ENCODE measurements around the gene TIGD7.

The TIGD7 gene

DNA sequence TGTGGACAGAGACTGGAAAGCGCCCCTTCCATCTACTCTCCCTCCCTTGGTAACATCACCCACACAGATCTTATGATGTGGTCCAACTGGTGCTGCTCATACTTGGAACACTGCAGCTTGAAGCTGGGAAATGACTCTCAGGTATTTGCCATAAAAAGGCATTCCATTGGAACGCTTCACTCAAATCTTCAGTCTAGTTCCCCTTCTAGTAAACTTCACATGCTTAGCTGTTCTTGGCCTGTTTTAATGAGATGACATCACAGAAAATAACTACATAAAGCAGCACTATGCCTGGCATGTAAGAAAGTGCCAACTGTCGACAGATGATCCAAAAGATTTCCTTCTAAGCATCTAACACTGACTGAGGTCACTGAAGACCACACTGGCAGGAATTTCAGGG, 12.6 kb downstream of the TIGD7 start:
- H3F3A ChIP-seq (ENCODE audit: insufficient read depth): no peaks in the 10 kb centered on the region
- H3K27me3 ChIP-seq (ENCODE audit: low read length): no peaks in the 10 kb centered on the region
- H4K20me1 ChIP-seq (ENCODE audit: low read depth, low read length): no peaks in the 10 kb centered on the region
- no peak overlapping the region for H3K4me2 ChIP-seq (ENCODE audit: low read depth, low read length, poor library complexity, severe bottlenecking)
- H3K4me3 ChIP-seq (ENCODE audit: insufficient read depth, low read length, poor library complexity, severe bottlenecking): no peak overlapping the region
- H3K27ac ChIP-seq (ENCODE audit: low read depth, low read length): no peak overlapping the region
- no peak overlapping the region for H2AFZ ChIP-seq (ENCODE audit: low read depth, low read length, severe bottlenecking)
- peaks cover 54% of the 10 kb centered on the region for H3K79me2 ChIP-seq (ENCODE audit: insufficient read depth, low read length)
- no peak overlapping the region for H3K9ac ChIP-seq (ENCODE audit: low read length)
- H3K9me2 ChIP-seq (replicated peaks; ENCODE audit: insufficient read depth, low read length): no peaks in the 10 kb centered on the region
- H3K9me3 ChIP-seq (ENCODE audit: insufficient read depth, low read length): peaks cover 16% of the 10 kb centered on the region; the same call in 1 of the 2 replicates
- H3K36me3 ChIP-seq (ENCODE audit: low read length): peaks cover 40% of the 10 kb centered on the region
- TF ChIP-seq CTCF (IDR thresholded peaks at IDR 0.05; ENCODE audit: insufficient read depth, low read length, poor library complexity, severe bottlenecking): no peak
- TF ChIP-seq EZH2phosphoT487 (conservative IDR thresholded peaks at IDR 0.05; ENCODE audit: low read length): no peak

DNA sequence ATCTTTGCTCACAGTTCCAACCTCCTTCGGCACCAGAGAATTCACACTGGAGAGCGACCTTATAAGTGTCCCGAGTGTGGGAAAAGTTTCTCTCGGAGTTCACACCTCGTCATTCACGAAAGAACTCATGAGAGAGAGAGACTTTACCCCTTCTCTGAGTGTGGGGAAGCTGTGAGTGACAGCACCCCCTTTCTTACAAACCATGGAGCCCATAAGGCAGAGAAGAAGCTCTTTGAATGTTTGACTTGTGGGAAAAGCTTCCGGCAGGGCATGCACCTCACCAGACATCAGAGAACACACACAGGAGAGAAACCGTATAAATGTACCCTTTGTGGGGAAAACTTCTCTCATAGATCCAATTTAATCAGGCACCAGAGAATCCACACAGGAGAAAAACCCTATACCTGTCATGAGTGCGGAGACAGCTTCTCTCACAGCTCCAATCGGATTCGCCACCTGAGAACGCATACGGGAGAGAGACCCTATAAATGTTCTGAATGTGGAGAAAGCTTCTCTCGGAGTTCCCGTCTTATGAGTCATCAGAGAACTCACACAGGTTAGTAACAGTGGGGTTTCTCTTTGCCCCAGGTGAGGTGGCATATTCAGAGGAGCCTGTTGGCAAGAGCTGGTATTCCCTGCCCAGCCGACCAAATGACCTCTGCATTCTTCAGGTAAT, 15.1 kb downstream of the TIGD7 start:
- Histone ChIP-seq H3K4me3 (ENCODE audit: insufficient read depth, low read length, poor library complexity, severe bottlenecking) (no peak overlapping the region), H3K27me3 (ENCODE audit: low read length) (no peaks in the 10 kb centered on the region), H3F3A (ENCODE audit: insufficient read depth) (no peaks in the 10 kb centered on the region), H3K9me3 (ENCODE audit: insufficient read depth, low read length) (peaks cover 16% of the 10 kb centered on the region; the same call in 1 of the 2 replicates), H4K20me1 (ENCODE audit: low read depth, low read length) (no peaks in the 10 kb centered on the region), H3K27ac (ENCODE audit: low read depth, low read length) (no peak overlapping the region), H3K9me2 (replicated peaks; ENCODE audit: insufficient read depth, low read length) (no peaks in the 10 kb centered on the region), H3K36me3 (ENCODE audit: low read length) (peaks cover 61% of the 10 kb centered on the region), H2AFZ (ENCODE audit: low read depth, low read length, severe bottlenecking) (no peak overlapping the region), H3K79me2 (ENCODE audit: insufficient read depth, low read length) (peaks cover 78% of the 10 kb centered on the region), H3K4me2 (ENCODE audit: low read depth, low read length, poor library complexity, severe bottlenecking) (no peak overlapping the region), H3K9ac (ENCODE audit: low read length) (no peak overlapping the region)
- TF ChIP-seq EZH2phosphoT487 (conservative IDR thresholded peaks at IDR 0.05; ENCODE audit: low read length): no peak
- no peak for TF ChIP-seq CTCF (IDR thresholded peaks at IDR 0.05; ENCODE audit: insufficient read depth, low read length, poor library complexity, severe bottlenecking)

GRCh38 chr16:3285131-3285530, 20.1 kb downstream of the TIGD7 start:
- Histone ChIP-seq H3F3A (ENCODE audit: insufficient read depth) (no peaks in the 10 kb centered on the region), H3K4me3 (ENCODE audit: insufficient read depth, low read length, poor library complexity, severe bottlenecking) (peak overlapping the region; percentile 83), H3K79me2 (ENCODE audit: insufficient read depth, low read length) (peaks cover 65% of the 10 kb centered on the region), H3K9me2 (replicated peaks; ENCODE audit: insufficient read depth, low read length) (no peaks in the 10 kb centered on the region), H3K27me3 (ENCODE audit: low read length) (no peaks in the 10 kb centered on the region), H3K9ac (ENCODE audit: low read length) (no peak overlapping the region), H3K9me3 (ENCODE audit: insufficient read depth, low read length) (peaks cover 10% of the 10 kb centered on the region; the same call in 1 of the 2 replicates), H3K36me3 (ENCODE audit: low read length) (peaks cover 41% of the 10 kb centered on the region), H3K4me2 (ENCODE audit: low read depth, low read length, poor library complexity, severe bottlenecking) (peak overlapping the region; percentile 93), H2AFZ (ENCODE audit: low read depth, low read length, severe bottlenecking) (no peak overlapping the region), H3K27ac (ENCODE audit: low read depth, low read length) (no peak overlapping the region), H4K20me1 (ENCODE audit: low read depth, low read length) (no peaks in the 10 kb centered on the region)
- TF ChIP-seq CTCF (IDR thresholded peaks at IDR 0.05; ENCODE audit: insufficient read depth, low read length, poor library complexity, severe bottlenecking) (no peak), EZH2phosphoT487 (conservative IDR thresholded peaks at IDR 0.05; ENCODE audit: low read length) (no peak)
